ENCODE measurements around the gene PIAS2. TPM values are rescaled to one million over a fixed set of nuclear protein-coding genes. Genes with fewer than 3 reads are reported as not detected.
"Not testable (repeated sequence)": the region's sequence is repeated elsewhere in the genome, so short reads cannot be mapped to it uniquely, and the experiment has no call there.

Gene PIAS2
- total RNA-seq, 4 donors from 2014 or later = 19.5 to 33.8 (median 27.0) TPM

DNA sequence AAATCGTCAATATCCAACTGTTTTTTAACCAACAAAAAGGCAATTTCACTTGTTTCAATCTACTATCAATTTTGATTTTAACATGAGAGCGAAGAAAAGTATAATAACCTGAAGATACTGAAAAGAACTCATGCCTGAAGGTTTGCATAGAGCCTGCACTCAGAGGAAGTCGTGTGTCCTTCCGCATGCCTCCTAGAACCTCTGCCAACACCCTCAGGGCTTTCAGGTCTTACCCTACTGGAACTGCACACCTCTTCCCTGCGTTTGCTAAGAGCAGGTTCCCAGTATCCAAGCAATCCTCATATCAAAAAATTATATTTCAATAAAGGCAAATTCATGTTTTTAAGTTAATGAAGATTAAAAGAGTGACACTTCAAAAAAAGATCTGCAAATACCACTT lies 74.7 kb downstream of the PIAS2 start:
- TF ChIP-seq POLR2AphosphoS5 (IDR thresholded peaks at IDR 0.05) (no peak), POLR2A (IDR thresholded peaks at IDR 0.05) (no peak), EP300 (IDR thresholded peaks at IDR 0.05; ENCODE audit: low read depth) (no peak), CTCF (IDR thresholded peaks at IDR 0.05) (no peak)
- 93 to 97% methylated on average over 5 of the region's 5 CpGs for WGBS, 2 donors (ENCODE audit: low coverage in 1 of 2)
- Histone ChIP-seq H3K4me1 (no peaks in the 10 kb centered on the region), H3K36me3 (peaks cover 0 to 16% (median 0%) of the 10 kb centered on the region in 4 donors), H3K27me3 (no peaks in the 10 kb centered on the region), H3K9me3 (no peaks in the 10 kb centered on the region), H3K27ac (no peak overlapping the region), H3K4me3 (no peak overlapping the region)
- DNase-seq = no peak
- in situ Hi-C loops (cut with MboI; ENCODE audit: low pct_ligation_motif_present in 1 of 4, low pct_unique_long_range_greater_than_20kb in 1 of 4, low sequenced_read_pairs in 3 of 4) (no loop called here), intact Hi-C loops (cut with DNase I; ENCODE audit: low total_unique reads) (no loop called here)

- Histone ChIP-seq H3K36me3 (peaks cover 0 to 4% (median 0%) of the 10 kb centered on the region in 4 donors), H3K27ac (no peak overlapping the region), H3K9me3 (no peaks in the 10 kb centered on the region), H3K4me3 (no peak overlapping the region), H3K4me1 (no peaks in the 10 kb centered on the region), H3K27me3 (no peaks in the 10 kb centered on the region)
- WGBS, 2 donors (ENCODE audit: low coverage in 1 of 2) = 98 to 100% methylated on average over 1 of the region's 1 CpG
- in situ Hi-C loops (cut with MboI; ENCODE audit: low pct_ligation_motif_present in 1 of 4, low pct_unique_long_range_greater_than_20kb in 1 of 4, low sequenced_read_pairs in 3 of 4) = no loop called here
- no peak for DNase-seq
- intact Hi-C loops (cut with DNase I; ENCODE audit: low total_unique reads) = no loop called here
- no peak for TF ChIP-seq CTCF (IDR thresholded peaks at IDR 0.05)
- TF ChIP-seq POLR2AphosphoS5 (IDR thresholded peaks at IDR 0.05) = no peak
- no peak for TF ChIP-seq POLR2A (IDR thresholded peaks at IDR 0.05)
- no peak for TF ChIP-seq EP300 (IDR thresholded peaks at IDR 0.05; ENCODE audit: low read depth)
Observed at GRCh38 chr18:46833899-46834298, 83.4 kb downstream of the PIAS2 start.

GRCh38 chr18:46832849-46833248 lies 84.5 kb downstream of the PIAS2 start:
- TF ChIP-seq EP300 (IDR thresholded peaks at IDR 0.05; ENCODE audit: low read depth) (no peak), CTCF (IDR thresholded peaks at IDR 0.05) (no peak), POLR2A (IDR thresholded peaks at IDR 0.05) (no peak), POLR2AphosphoS5 (IDR thresholded peaks at IDR 0.05) (no peak)
- in situ Hi-C loops (cut with MboI; ENCODE audit: low pct_ligation_motif_present in 1 of 4, low pct_unique_long_range_greater_than_20kb in 1 of 4, low sequenced_read_pairs in 3 of 4) (no loop called here), intact Hi-C loops (cut with DNase I; ENCODE audit: low total_unique reads) (no loop called here)
- Histone ChIP-seq H3K4me1 (no peaks in the 10 kb centered on the region), H3K27ac (no peak overlapping the region), H3K36me3 (peaks cover 0 to 5% (median under 1%) of the 10 kb centered on the region in 4 donors), H3K4me3 (no peak overlapping the region), H3K9me3 (no peaks in the 10 kb centered on the region), H3K27me3 (no peaks in the 10 kb centered on the region)
- DNase-seq = no peak
- WGBS, 2 donors (ENCODE audit: low coverage in 1 of 2) = 58 to 62% methylated on average over 2 of the region's 2 CpGs

GRCh38 chr18:46832422-46832821 lies 84.9 kb downstream of the PIAS2 start:
- intact Hi-C loops (cut with DNase I; ENCODE audit: low total_unique reads) = not testable (repeated sequence)

GRCh38 chr18:46831434-46831833 lies 85.9 kb downstream of the PIAS2 start:
- no peak for TF ChIP-seq EP300 (IDR thresholded peaks at IDR 0.05; ENCODE audit: low read depth)
- no peak for TF ChIP-seq CTCF (IDR thresholded peaks at IDR 0.05)
- no peak for TF ChIP-seq POLR2A (IDR thresholded peaks at IDR 0.05)
- TF ChIP-seq POLR2AphosphoS5 (IDR thresholded peaks at IDR 0.05) = no peak
- H3K4me3 ChIP-seq = no peak overlapping the region
- H3K27me3 ChIP-seq = no peaks in the 10 kb centered on the region
- no peaks in the 10 kb centered on the region for H3K9me3 ChIP-seq
- no peak for DNase-seq
- H3K27ac ChIP-seq = no peak overlapping the region
- H3K36me3 ChIP-seq = peaks cover 0 to 20% (median 3%) of the 10 kb centered on the region in 4 donors
- intact Hi-C loops (cut with DNase I; ENCODE audit: low total_unique reads) (no loop called here), in situ Hi-C loops (cut with MboI; ENCODE audit: low pct_ligation_motif_present in 1 of 4, low pct_unique_long_range_greater_than_20kb in 1 of 4, low sequenced_read_pairs in 3 of 4) (no loop called here)
- H3K4me1 ChIP-seq = no peaks in the 10 kb centered on the region

More at GRCh38 chr18:46832422-46832821, 84.9 kb downstream of the PIAS2 start:
- H3K9me3 ChIP-seq; H3K27me3 ChIP-seq; H3K4me3 ChIP-seq; in situ Hi-C loops (cut with MboI; ENCODE audit: low pct_ligation_motif_present in 1 of 4, low pct_unique_long_range_greater_than_20kb in 1 of 4, low sequenced_read_pairs in 3 of 4); DNase-seq; H3K27ac ChIP-seq; H3K36me3 ChIP-seq; H3K4me1 ChIP-seq: not testable (repeated sequence)
- 90 to 96% methylated on average over 5 of the region's 5 CpGs for WGBS, 2 donors (ENCODE audit: low coverage in 1 of 2)
